HG03342 (cell line): ENCODE measurements around the gene CBL.
"Not testable (repeated sequence)": the region's sequence is repeated elsewhere in the genome, so short reads cannot be mapped to it uniquely, and the experiment has no call there.

Source experiments
- ATAC-seq: cut with Tn5 transposase; IDR thresholded peaks from one replicate; pipeline ENCODE4 v1.9.1; 2021; ENCODE audit warnings: mild to moderate bottlenecking, moderate library complexity; ENCODE audit not compliant: unreplicated experiment

CBL gene

GRCh38 chr11:119205574-119206510, at the start of gene CBL:
Gene CBL (plus strand): TSS chr11:119206339. CDS start chr11:119206418, 79 bp downstream.
- ATAC-seq: peak; percentile 75

GRCh38 chr11:119156496-119156895, 49.6 kb upstream of the CBL start:
- no peak for ATAC-seq

- no peak for ATAC-seq
Observed at GRCh38 chr11:119157063-119157462, 49.1 kb upstream of the CBL start.

GRCh38 chr11:119158467-119158866, 47.7 kb upstream of the CBL start:
- ATAC-seq: no peak

GRCh38 chr11:119160151-119160550, 46.0 kb upstream of the CBL start:
- no peak for ATAC-seq

- no peak for ATAC-seq
Observed at GRCh38 chr11:119161871-119162270, 44.3 kb upstream of the CBL start.

GRCh38 chr11:119166368-119167076, 39.6 kb upstream of the CBL start:
- ATAC-seq: no peak

- not testable (repeated sequence) for ATAC-seq
Observed at GRCh38 chr11:119167077-119167458, 39.1 kb upstream of the CBL start.

- ATAC-seq: no peak
Observed at GRCh38 chr11:119167933-119168332, 38.2 kb upstream of the CBL start.

GRCh38 chr11:119168471-119169281, 37.5 kb upstream of the CBL start, which contains the start of gene NLRX1:
Gene NLRX1 (plus strand): TSS chr11:119168725. CDS start chr11:119171404, 2,679 bp downstream.
- peak; percentile 88 for ATAC-seq

GRCh38 chr11:119169282-119169719, 36.8 kb upstream of the CBL start:
- peak; percentile 23 for ATAC-seq

GRCh38 chr11:119172513-119172912, 33.6 kb upstream of the CBL start:
- no peak for ATAC-seq

GRCh38 chr11:119173453-119173852, 32.7 kb upstream of the CBL start:
- no peak for ATAC-seq

GRCh38 chr11:119175493-119176077, 30.6 kb upstream of the CBL start:
- ATAC-seq: no peak

- ATAC-seq: no peak
Observed at GRCh38 chr11:119178166-119178680, 27.9 kb upstream of the CBL start.

- no peak for ATAC-seq
Observed at GRCh38 chr11:119179342-119179741, 26.8 kb upstream of the CBL start.

GRCh38 chr11:119179983-119180382, 26.2 kb upstream of the CBL start:
- ATAC-seq: no peak

GRCh38 chr11:119180729-119181676, 25.1 kb upstream of the CBL start:
- no peak for ATAC-seq
